Neural progenitor cell (in vitro differentiated cells): ENCODE data around the gene THBS3. TPM values are rescaled to one million over a fixed set of nuclear protein-coding genes. Genes with fewer than 3 reads are reported as not detected.
A peak's percentile ranks its signal among the peaks of the same experiment; 100 is the strongest.
"Not testable (repeated sequence)": the region's sequence is repeated elsewhere in the genome, so short reads cannot be mapped to it uniquely, and the experiment has no call there.

Source experiments
- DNase-seq: peaks from one replicate; pipeline ENCODE4 v3.0.0-alpha.2; 2016; ENCODE audit warnings: low spot score
- H2AFZ ChIP-seq: fragments of 200-600 bp; sonication (generic); replicated peaks from 2 replicates; pipeline ENCODE4 v1.6.1; 2016; ENCODE audit warnings: antibody characterized with exemption
- H3F3A ChIP-seq: fragments of 200-600 bp; sonication (generic); 2 replicates; pipeline ENCODE4 v1.6.1; 2016; ENCODE audit warnings: antibody characterized with exemption, low read depth
- H3K27ac ChIP-seq: fragments of 200-600 bp; sonication (generic); 2 replicates; pipeline ENCODE4 v1.5.1; 2016; ENCODE audit warnings: mild to moderate bottlenecking
- H3K27me3 ChIP-seq: fragments of 200-600 bp; sonication (generic); 2 replicates; pipeline ENCODE4 v1.6.1; 2016; ENCODE audit warnings: mild to moderate bottlenecking, moderate library complexity
- H3K36me3 ChIP-seq: fragments of 200-600 bp; sonication (generic); 2 replicates; pipeline ENCODE4 v1.5.1; 2016
- H3K4me1 ChIP-seq: fragments of 200-600 bp; sonication (generic); 2 replicates; pipeline ENCODE4 v1.6.1; 2016; ENCODE audit warnings: mixed run types
- H3K4me2 ChIP-seq: fragments of 200-600 bp; sonication (generic); 2 replicates; pipeline ENCODE4 v1.6.1; 2016
- H3K4me3 ChIP-seq: fragments of 200-600 bp; sonication (generic); 2 replicates; pipeline ENCODE4 v1.5.1; 2016
- H3K79me2 ChIP-seq: fragments of 200-600 bp; sonication (generic); 2 replicates; pipeline ENCODE4 v1.6.1; 2016; ENCODE audit warnings: low read depth
- H3K9ac ChIP-seq: fragments of 200-600 bp; sonication (generic); 2 replicates; pipeline ENCODE4 v1.6.1; 2016
- H3K9me3 ChIP-seq: fragments of 200-600 bp; sonication (generic); 2 replicates; pipeline ENCODE4 v1.5.1; 2016; ENCODE audit warnings: low read depth
- H4K20me1 ChIP-seq: fragments of 200-600 bp; sonication (generic); 2 replicates; pipeline ENCODE4 v1.6.1; 2016; ENCODE audit warnings: low read depth
- H3K27ac Mint-ChIP-seq: 3 replicates; pipeline ENCODE4 v1.8.0; 2021; ENCODE audit warnings: mixed read lengths
- H3K27me3 Mint-ChIP-seq: 2 replicates; pipeline ENCODE4 v1.8.0; 2022; ENCODE audit warnings: low read depth, mild to moderate bottlenecking, inconsistent platforms, moderate library complexity, mixed read lengths; ENCODE audit not compliant: insufficient read depth
- H3K36me3 Mint-ChIP-seq: 3 replicates; pipeline ENCODE4 v1.8.0; 2021; ENCODE audit warnings: mixed read lengths
- H3K4me1 Mint-ChIP-seq: 3 replicates; pipeline ENCODE4 v1.8.0; 2021; ENCODE audit warnings: mixed read lengths
- H3K4me3 Mint-ChIP-seq: 3 replicates; pipeline ENCODE4 v1.8.0; 2021; ENCODE audit warnings: mild to moderate bottlenecking, moderate library complexity, mixed read lengths
- H3K9me3 Mint-ChIP-seq: 3 replicates; pipeline ENCODE4 v1.8.0; 2020; ENCODE audit warnings: mixed read lengths
- CTCF ChIP-seq: fragments of 200-600 bp; sonication (generic); IDR thresholded peaks from 2 replicates; pipeline ENCODE4 v1.5.1; 2017; ENCODE audit warnings: antibody characterized with exemption, mild to moderate bottlenecking
- EZH2 ChIP-seq: fragments of 200-600 bp; sonication (generic); IDR thresholded peaks from 2 replicates; pipeline ENCODE4 v1.6.1; 2017; ENCODE audit warnings: antibody characterized with exemption, mild to moderate bottlenecking, moderate library complexity
- EZH2phosphoT487 ChIP-seq: fragments of 200-600 bp; sonication (generic); IDR thresholded peaks from 2 replicates; pipeline ENCODE4 v1.6.1; 2017; ENCODE audit warnings: antibody characterized with exemption
- total RNA-seq: library from RNA; depleted of rRNA; stranded (reverse); fragments of >200 nt; gene quantifications from 2 replicates; pipeline ENCODE4 v1.2.3, GENCODE V29; 2015; ENCODE audit warnings: low replicate concordance

Gene THBS3
- total RNA-seq, 1 donor from 2014 or later = 19.3 TPM

GRCh38 chr1:155170806-155171205 lies 36.9 kb downstream of the THBS3 start:
- Histone ChIP-seq H3K36me3 (no peaks in the 10 kb centered on the region), H3K27ac (no peak overlapping the region), H4K20me1 (no peaks in the 10 kb centered on the region), H3F3A (peaks cover 85% of the 10 kb centered on the region), H2AFZ (no peak overlapping the region), H3K4me3 (no peak overlapping the region), H3K4me1 (peaks cover 23% of the 10 kb centered on the region), H3K79me2 (peaks cover 26% of the 10 kb centered on the region), H3K9me3 (no peaks in the 10 kb centered on the region), H3K9ac (no peak overlapping the region), H3K4me2 (no peak overlapping the region), H3K27me3 (no peaks in the 10 kb centered on the region)
- peaks cover 48% of the 10 kb centered on the region for H3K4me1 Mint-ChIP-seq
- no peak for TF ChIP-seq EZH2phosphoT487
- peak overlapping the region; percentile 21 for H3K4me3 Mint-ChIP-seq
- peaks cover 4% of the 10 kb centered on the region for H3K36me3 Mint-ChIP-seq
- peaks cover 18% of the 10 kb centered on the region for H3K27me3 Mint-ChIP-seq
- no peaks in the 10 kb centered on the region for H3K9me3 Mint-ChIP-seq
- no peak overlapping the region for H3K27ac Mint-ChIP-seq
- no peak for DNase-seq

GRCh38 chr1:155170101-155170785 lies 37.5 kb downstream of the THBS3 start:
- Mint-ChIP-seq H3K27ac (no peak overlapping the region), H3K36me3 (peaks cover 4% of the 10 kb centered on the region), H3K4me1 (peaks cover 47% of the 10 kb centered on the region), H3K9me3 (peaks cover 3% of the 10 kb centered on the region), H3K27me3 (peaks cover 20% of the 10 kb centered on the region), H3K4me3 (no peak overlapping the region)
- Histone ChIP-seq H3K27me3 (no peaks in the 10 kb centered on the region), H4K20me1 (no peaks in the 10 kb centered on the region), H3F3A (peaks cover 85% of the 10 kb centered on the region), H3K36me3 (no peaks in the 10 kb centered on the region), H3K9ac (no peak overlapping the region), H3K9me3 (no peaks in the 10 kb centered on the region), H3K79me2 (peaks cover 26% of the 10 kb centered on the region), H3K4me2 (no peak overlapping the region), H3K4me3 (no peak overlapping the region), H2AFZ (no peak overlapping the region), H3K4me1 (peaks cover 27% of the 10 kb centered on the region), H3K27ac (no peak overlapping the region)
- no peak for DNase-seq
- TF ChIP-seq EZH2phosphoT487 (no peak), CTCF (no peak), EZH2 (no peak)

GRCh38 chr1:155169541-155169940 lies 38.2 kb downstream of the THBS3 start:
- Histone ChIP-seq H3K79me2 (peaks cover 19% of the 10 kb centered on the region), H4K20me1 (no peaks in the 10 kb centered on the region), H3K4me2 (no peak overlapping the region), H3K4me1 (peaks cover 27% of the 10 kb centered on the region), H3K27me3 (no peaks in the 10 kb centered on the region), H3K4me3 (no peak overlapping the region), H3K27ac (no peak overlapping the region), H2AFZ (no peak overlapping the region), H3F3A (peaks cover 80% of the 10 kb centered on the region), H3K36me3 (no peaks in the 10 kb centered on the region), H3K9me3 (no peaks in the 10 kb centered on the region), H3K9ac (no peak overlapping the region)
- peaks cover 16% of the 10 kb centered on the region for H3K27me3 Mint-ChIP-seq
- TF ChIP-seq CTCF (no peak), EZH2 (no peak), EZH2phosphoT487 (no peak)
- peaks cover 5% of the 10 kb centered on the region for H3K9me3 Mint-ChIP-seq
- H3K4me1 Mint-ChIP-seq = peaks cover 40% of the 10 kb centered on the region
- no peak overlapping the region for H3K27ac Mint-ChIP-seq
- H3K4me3 Mint-ChIP-seq = peak overlapping the region; percentile 7
- peaks cover 4% of the 10 kb centered on the region for H3K36me3 Mint-ChIP-seq
- no peak for DNase-seq

- H2AFZ ChIP-seq = no peak overlapping the region
- peaks cover 27% of the 10 kb centered on the region for H3K4me1 ChIP-seq
- H3K4me3 ChIP-seq = no peak overlapping the region
- peaks cover 37% of the 10 kb centered on the region for H3K4me1 Mint-ChIP-seq
- H3K36me3 ChIP-seq = no peaks in the 10 kb centered on the region
- no peak for TF ChIP-seq EZH2
- no peak for TF ChIP-seq CTCF
- TF ChIP-seq EZH2phosphoT487 = no peak
- H3K4me2 ChIP-seq = no peak overlapping the region
- no peaks in the 10 kb centered on the region for H3K27me3 ChIP-seq
- H3K36me3 Mint-ChIP-seq = peaks cover 4% of the 10 kb centered on the region
- peaks cover 18% of the 10 kb centered on the region for H3K79me2 ChIP-seq
- no peak overlapping the region for H3K27ac ChIP-seq
- H3K27ac Mint-ChIP-seq = no peak overlapping the region
- DNase-seq = no peak
- no peak overlapping the region for H3K4me3 Mint-ChIP-seq
- peaks cover 71% of the 10 kb centered on the region for H3F3A ChIP-seq
- H4K20me1 ChIP-seq = no peaks in the 10 kb centered on the region
- no peak overlapping the region for H3K9ac ChIP-seq
- peaks cover 11% of the 10 kb centered on the region for H3K9me3 Mint-ChIP-seq
- peaks cover 15% of the 10 kb centered on the region for H3K27me3 Mint-ChIP-seq
- H3K9me3 ChIP-seq = no peaks in the 10 kb centered on the region
Measured at GRCh38 chr1:155168456-155169210, 39.1 kb downstream of the THBS3 start.

- DNase-seq = not testable (repeated sequence)
Measured at GRCh38 chr1:155168105-155168445, 39.6 kb downstream of the THBS3 start.

More at GRCh38 chr1:155168105-155168445, 39.6 kb downstream of the THBS3 start:
- Histone ChIP-seq H3F3A (peaks cover 65% of the 10 kb centered on the region), H3K79me2 (peaks cover 18% of the 10 kb centered on the region), H3K4me1 (peaks cover 27% of the 10 kb centered on the region), H3K4me2 (peak overlapping the region; percentile 73)
- H3K9me3 ChIP-seq, H4K20me1 ChIP-seq, H3K9ac ChIP-seq, H3K27ac Mint-ChIP-seq, H3K27ac ChIP-seq, H3K4me3 ChIP-seq, H3K27me3 ChIP-seq, H3K36me3 ChIP-seq, H3K36me3 Mint-ChIP-seq, H2AFZ ChIP-seq: not testable (repeated sequence)
- Mint-ChIP-seq H3K9me3 (peaks cover 13% of the 10 kb centered on the region), H3K4me1 (peaks cover 31% of the 10 kb centered on the region), H3K4me3 (peak overlapping the region; percentile 84), H3K27me3 (peaks cover 18% of the 10 kb centered on the region)
